ENCODE data around the gene RERE.
A peak's percentile ranks its signal among the peaks of the same experiment; 100 is the strongest.

Gene RERE

DNA sequence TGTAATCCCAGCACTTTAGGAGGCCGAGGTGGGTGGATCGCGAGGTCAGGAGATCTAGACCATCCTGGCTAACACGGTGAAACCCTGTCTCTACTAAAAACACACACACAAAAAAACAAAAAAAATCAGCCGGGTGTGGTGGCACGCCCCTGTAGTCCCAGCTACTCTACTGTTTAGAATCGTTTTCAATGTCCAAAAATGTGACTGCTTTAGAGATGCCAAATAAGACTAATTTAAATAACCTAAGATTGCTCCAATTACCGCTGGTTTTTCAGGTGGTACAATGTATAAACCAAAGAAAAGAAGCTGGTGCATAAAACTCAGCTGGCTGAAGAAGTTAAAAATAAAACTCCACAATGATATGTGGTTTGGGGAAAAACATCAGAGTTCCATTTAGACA is 132.0 kb downstream of the RERE start:
- H3K9me3 ChIP-seq: no peaks in the 10 kb centered on the region
- no peaks in the 10 kb centered on the region for H3K27me3 ChIP-seq (ENCODE audit: low read depth)
- H3K4me3 ChIP-seq: no peak overlapping the region
- H3K4me1 ChIP-seq: peaks cover 29% of the 10 kb centered on the region
- H3K36me3 ChIP-seq (replicated peaks): no peaks in the 10 kb centered on the region
- in situ Hi-C loops (cut with MboI; ENCODE audit: low sequenced_read_pairs): no loop called here
- DNase-seq (ENCODE audit: low spot score in 2 of 2): no peak

DNA sequence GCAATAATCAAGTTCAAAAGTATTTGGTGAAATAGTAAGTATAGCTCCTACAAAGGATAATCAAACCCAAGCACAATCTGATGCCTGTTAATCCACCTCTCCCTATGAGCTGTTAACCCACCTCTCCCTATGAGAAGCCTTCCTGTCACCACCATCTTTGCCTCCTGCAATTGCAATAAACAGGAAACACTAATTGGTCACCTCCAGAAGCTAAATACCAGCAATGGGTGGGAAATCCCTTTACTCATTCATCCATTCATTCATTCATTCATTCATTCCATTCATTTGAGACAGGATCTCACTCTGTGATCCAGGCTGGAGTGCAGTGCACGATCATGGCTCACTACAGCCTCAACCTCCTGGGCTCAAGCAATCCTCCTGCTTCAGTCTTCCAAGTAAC is 132.8 kb downstream of the RERE start:
- H3K27me3 ChIP-seq (ENCODE audit: low read depth): no peaks in the 10 kb centered on the region
- H3K4me1 ChIP-seq: peaks cover 31% of the 10 kb centered on the region
- DNase-seq (ENCODE audit: low spot score in 2 of 2): no peak
- no peaks in the 10 kb centered on the region for H3K9me3 ChIP-seq
- H3K36me3 ChIP-seq (replicated peaks): no peaks in the 10 kb centered on the region
- in situ Hi-C loops (cut with MboI; ENCODE audit: low sequenced_read_pairs): no loop called here
- no peak overlapping the region for H3K4me3 ChIP-seq

DNA sequence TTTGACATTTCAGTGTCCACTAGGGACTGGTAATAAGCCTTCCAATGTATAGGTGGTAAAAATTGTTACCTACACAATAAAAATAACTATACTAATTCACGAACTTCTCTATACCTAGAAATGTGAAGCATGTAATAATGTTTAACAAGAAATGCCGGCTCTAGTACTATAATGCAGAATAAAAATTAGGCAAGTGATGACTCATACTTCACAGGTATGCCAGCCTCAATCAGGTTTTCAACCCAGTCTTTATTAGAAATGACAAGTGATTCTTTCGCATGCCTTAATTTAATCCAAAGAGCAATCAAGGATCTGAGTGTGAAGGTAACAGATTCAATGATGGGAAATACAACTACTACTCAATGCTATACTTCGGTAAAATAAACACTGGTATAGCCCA is 134.9 kb downstream of the RERE start:
- Histone ChIP-seq H3K4me1 (peaks cover 26% of the 10 kb centered on the region), H3K36me3 (replicated peaks) (no peaks in the 10 kb centered on the region), H3K9me3 (no peaks in the 10 kb centered on the region), H3K27me3 (ENCODE audit: low read depth) (no peaks in the 10 kb centered on the region), H3K4me3 (no peak overlapping the region)
- in situ Hi-C loops (cut with MboI; ENCODE audit: low sequenced_read_pairs): no loop called here
- DNase-seq (ENCODE audit: low spot score in 2 of 2): no peak

DNA sequence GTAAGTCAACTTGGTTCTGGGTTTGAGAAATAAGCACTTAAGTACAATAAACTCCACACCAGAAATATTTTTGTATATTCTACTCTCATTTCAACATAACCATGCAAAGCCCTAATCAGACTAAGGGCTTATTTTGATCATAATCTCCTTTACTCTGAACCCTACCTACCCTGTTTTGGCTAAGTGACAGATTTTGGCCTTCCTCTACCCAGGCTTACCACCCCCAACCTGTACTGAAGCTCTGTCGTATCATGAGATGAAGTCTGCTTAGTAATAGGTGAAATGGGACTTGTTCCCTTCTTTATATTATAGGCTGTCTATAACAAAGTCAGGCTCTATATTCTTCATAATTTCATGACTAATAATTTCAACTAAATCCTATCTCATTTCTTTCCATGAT is 135.5 kb downstream of the RERE start:
- Histone ChIP-seq H3K27me3 (ENCODE audit: low read depth) (no peaks in the 10 kb centered on the region), H3K4me1 (peaks cover 21% of the 10 kb centered on the region), H3K9me3 (no peaks in the 10 kb centered on the region), H3K4me3 (no peak overlapping the region), H3K36me3 (replicated peaks) (no peaks in the 10 kb centered on the region)
- no peak for DNase-seq (ENCODE audit: low spot score in 2 of 2)
- in situ Hi-C loops (cut with MboI; ENCODE audit: low sequenced_read_pairs): no loop called here

DNA sequence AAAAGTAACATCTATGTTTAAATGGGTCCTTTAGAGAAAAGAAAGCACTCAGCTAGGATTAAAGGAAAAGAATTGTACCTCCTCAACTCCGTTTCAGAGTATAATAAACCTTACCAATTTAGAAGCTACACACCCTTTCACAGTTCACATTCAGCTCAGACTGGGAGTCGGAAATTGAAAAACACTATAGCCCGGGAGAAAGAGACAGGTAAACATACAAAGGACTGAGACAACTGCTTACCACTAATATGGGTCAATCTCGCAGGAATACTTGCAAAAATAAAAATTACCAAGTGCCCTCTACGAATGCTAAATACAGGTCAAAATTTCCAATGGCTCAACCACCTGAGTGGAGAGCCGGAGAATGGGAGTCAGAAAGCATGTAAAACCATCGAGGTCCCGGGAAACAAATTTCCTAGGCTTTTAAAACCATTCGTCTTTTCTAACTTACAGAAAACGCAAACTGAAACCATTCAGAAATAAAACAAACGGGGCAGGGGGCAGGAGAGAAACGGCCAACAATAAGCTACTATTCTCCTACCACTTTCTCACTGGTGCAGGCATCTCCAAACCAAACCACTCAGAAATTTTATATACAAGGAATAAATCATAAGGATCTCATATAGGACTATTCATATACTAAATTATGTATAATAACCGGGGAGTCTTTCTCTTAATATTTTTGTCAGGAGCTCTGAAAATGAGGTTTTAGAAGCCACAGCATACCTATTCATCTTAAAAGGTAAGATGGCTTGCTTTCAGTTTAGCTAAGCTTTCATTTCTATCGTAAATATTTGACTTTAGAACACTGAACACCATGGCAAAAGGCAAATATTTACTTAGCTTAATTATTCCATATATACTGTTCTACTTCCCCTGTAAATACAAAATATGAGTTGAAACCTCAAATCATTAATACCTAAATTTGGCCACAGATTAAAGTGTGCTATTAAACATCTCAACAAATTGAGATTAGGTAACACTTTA is 136.5 kb downstream of the RERE start:
- Histone ChIP-seq H3K4me3 (no peak overlapping the region), H3K9me3 (no peaks in the 10 kb centered on the region), H3K27me3 (ENCODE audit: low read depth) (no peaks in the 10 kb centered on the region), H3K4me1 (peaks cover 21% of the 10 kb centered on the region), H3K36me3 (replicated peaks) (no peaks in the 10 kb centered on the region)
- DNase-seq (ENCODE audit: low spot score in 2 of 2): peak in 1 of 2 experiments; percentile 34
- in situ Hi-C loops (cut with MboI; ENCODE audit: low sequenced_read_pairs): no loop called here

DNA sequence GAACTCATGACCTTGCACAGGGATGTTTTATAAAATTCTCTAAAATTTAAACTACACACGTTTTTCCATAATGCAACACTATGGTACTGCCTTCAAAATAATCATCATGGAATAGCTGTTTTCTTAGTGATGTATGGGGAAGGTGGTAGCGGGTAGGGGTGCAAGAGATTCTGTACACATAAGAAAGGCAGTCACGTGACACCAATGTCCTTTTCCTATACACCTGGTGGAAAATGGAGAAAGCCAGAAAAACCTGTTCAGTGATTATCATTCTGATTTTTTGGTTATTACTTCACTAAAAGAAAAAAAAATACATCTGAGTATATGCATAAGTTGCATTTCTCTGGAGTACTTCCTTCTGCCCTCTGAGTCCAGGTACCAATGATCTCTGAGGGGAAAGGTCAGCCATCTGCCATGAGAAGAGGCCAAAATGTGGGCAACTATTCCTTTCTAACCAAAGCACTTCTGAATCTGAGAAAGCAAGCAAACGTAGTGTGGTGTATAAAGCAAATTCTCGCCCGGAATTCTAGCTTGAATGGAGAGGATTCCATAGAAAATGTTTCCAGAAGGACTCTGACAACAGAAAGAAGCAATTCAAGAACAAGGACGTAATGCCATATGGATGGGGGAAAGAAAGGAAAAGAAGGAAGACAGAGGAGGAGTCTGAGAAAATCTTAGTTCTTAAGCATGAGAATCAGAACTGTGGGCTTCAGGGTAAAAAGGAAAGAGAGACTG is 137.3 kb downstream of the RERE start:
- H3K27me3 ChIP-seq (ENCODE audit: low read depth): no peaks in the 10 kb centered on the region
- no peaks in the 10 kb centered on the region for H3K9me3 ChIP-seq
- DNase-seq (ENCODE audit: low spot score in 2 of 2): no peak
- no peak overlapping the region for H3K4me3 ChIP-seq
- in situ Hi-C loops (cut with MboI; ENCODE audit: low sequenced_read_pairs): loop anchor here (10.0 kb wide), 1 partner anchor 115 kb away; no protein-coding TSS in a partner anchor
- no peaks in the 10 kb centered on the region for H3K36me3 ChIP-seq (replicated peaks)
- peaks cover 15% of the 10 kb centered on the region for H3K4me1 ChIP-seq

DNA sequence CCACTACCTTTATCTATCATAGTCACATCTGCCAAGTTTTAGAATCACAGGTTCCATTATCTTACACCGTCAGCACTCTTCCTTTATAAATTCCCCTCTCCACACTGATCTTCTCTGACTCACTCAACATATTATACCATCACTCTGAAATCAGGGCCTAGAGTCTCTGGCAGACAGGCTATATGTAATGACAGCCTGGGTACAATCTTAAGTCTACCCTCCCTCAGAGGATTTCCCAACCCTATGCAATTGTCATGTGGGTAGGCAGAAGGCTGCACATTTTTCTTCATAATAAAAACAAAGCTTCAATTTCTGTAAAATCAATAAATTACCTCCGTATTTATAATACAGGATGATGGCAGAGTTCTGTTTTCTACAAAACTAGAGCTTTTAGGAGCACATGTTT is 138.0 kb downstream of the RERE start:
- DNase-seq (ENCODE audit: low spot score in 2 of 2): no peak
- H3K36me3 ChIP-seq (replicated peaks): no peaks in the 10 kb centered on the region
- H3K9me3 ChIP-seq: no peaks in the 10 kb centered on the region
- no peaks in the 10 kb centered on the region for H3K27me3 ChIP-seq (ENCODE audit: low read depth)
- in situ Hi-C loops (cut with MboI; ENCODE audit: low sequenced_read_pairs): loop anchor here (10.0 kb wide), 1 partner anchor 115 kb away; no protein-coding TSS in a partner anchor
- no peak overlapping the region for H3K4me3 ChIP-seq
- H3K4me1 ChIP-seq: peaks cover 15% of the 10 kb centered on the region

DNA sequence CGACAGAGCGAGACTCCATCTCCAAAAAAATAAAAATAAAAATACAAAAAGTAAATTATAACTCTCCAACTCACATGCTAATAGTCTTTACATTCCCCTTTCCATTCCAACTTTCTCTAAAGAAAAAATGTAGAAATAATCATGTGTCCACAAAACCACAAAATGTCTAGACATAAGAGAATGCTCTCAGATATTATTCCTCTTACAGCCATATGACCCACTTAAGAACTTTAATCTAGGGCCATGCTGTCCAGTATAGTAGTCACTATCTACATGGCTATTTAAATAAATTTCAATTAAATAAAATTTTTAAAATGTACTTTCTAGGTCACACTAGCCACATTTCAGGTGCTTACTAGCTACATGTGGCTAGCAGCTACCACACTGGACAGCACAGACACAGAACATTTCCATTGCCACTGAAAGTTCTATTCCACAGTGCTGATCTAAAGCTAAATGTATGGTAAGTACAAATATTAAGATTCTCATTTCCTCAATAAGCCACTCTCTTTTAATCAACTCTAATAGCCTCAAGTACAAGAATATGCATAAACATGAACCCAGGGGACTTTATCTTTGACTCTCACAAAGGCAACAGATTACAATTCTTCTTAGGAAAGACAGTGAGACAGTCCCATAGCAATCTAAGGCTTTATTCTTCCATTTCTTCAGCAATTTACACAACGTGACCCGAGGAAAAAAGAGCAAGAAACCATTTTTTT is 138.6 kb downstream of the RERE start:
- no peak for DNase-seq (ENCODE audit: low spot score in 2 of 2)
- H3K27me3 ChIP-seq (ENCODE audit: low read depth): no peaks in the 10 kb centered on the region
- in situ Hi-C loops (cut with MboI; ENCODE audit: low sequenced_read_pairs): loop anchor here (10.0 kb wide), 1 partner anchor 114 kb away; no protein-coding TSS in a partner anchor
- H3K4me3 ChIP-seq: no peak overlapping the region
- H3K4me1 ChIP-seq: peaks cover 15% of the 10 kb centered on the region
- no peaks in the 10 kb centered on the region for H3K9me3 ChIP-seq
- H3K36me3 ChIP-seq (replicated peaks): no peaks in the 10 kb centered on the region

DNA sequence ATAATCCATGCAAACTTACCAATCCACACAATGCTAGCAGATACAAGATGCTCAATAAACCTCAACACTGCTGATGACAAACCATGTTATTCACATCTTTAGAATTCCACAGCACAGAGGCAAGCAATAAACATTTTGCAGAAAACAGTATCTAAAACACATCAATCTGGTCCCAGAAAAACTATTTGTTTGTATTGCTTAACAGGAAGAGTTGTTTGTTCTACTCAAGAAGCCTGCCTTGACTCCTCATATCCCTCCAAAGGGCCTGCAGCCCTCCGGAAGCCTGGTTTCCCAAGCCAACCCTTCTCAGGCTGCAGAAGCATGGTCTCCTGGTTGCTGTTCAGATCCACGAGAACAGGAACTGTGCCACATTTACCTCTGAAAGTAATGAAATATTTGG is 139.7 kb downstream of the RERE start:
- Histone ChIP-seq H3K36me3 (replicated peaks) (no peaks in the 10 kb centered on the region), H3K27me3 (ENCODE audit: low read depth) (no peaks in the 10 kb centered on the region), H3K4me1 (peaks cover 15% of the 10 kb centered on the region), H3K9me3 (no peaks in the 10 kb centered on the region), H3K4me3 (no peak overlapping the region)
- no peak for DNase-seq (ENCODE audit: low spot score in 2 of 2)
- in situ Hi-C loops (cut with MboI; ENCODE audit: low sequenced_read_pairs): loop anchor here (10.0 kb wide), 1 partner anchor 113 kb away; no protein-coding TSS in a partner anchor

DNA sequence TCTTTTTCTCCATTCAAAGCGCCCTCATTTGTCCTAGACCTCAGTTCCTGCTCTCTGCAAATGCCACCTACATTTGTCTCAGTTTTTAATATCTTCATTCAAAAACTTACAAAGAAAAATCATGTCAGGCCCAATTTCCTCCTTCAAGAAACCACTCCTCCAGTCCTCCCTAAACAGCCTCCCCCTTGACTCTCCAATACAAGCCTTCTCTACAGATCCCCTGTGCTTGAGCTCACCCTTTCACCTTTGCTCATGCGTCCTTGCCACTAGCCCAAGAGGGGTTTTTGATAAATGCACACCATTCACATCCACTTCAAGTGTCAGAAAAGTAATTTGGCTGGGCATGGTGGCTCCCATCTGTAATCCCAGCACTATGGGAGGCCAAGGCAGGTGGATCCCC is 140.6 kb downstream of the RERE start:
- H3K36me3 ChIP-seq (replicated peaks): no peaks in the 10 kb centered on the region
- H3K9me3 ChIP-seq: no peaks in the 10 kb centered on the region
- peaks cover 15% of the 10 kb centered on the region for H3K4me1 ChIP-seq
- H3K4me3 ChIP-seq: no peak overlapping the region
- H3K27me3 ChIP-seq (ENCODE audit: low read depth): no peaks in the 10 kb centered on the region
- in situ Hi-C loops (cut with MboI; ENCODE audit: low sequenced_read_pairs): loop anchor here (10.0 kb wide), 1 partner anchor 112 kb away; no protein-coding TSS in a partner anchor
- no peak for DNase-seq (ENCODE audit: low spot score in 2 of 2)

DNA sequence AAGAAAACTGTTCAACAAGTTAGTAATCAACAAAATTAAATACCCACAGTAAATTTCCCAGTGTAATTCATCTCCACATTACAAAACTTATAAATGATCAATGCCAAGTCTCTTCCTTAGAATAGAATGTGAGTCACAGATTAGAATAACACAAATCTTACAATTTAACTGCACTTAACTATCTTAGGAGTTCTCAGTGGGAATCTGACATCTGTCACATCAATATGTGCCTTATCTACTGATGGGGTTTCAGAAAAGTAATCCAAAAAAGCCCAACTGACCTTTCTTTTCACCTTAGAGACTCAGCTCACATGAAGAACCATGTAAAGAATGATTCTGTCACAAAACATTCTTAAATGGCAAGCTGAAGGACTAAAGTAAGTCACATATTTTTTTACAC is 141.4 kb downstream of the RERE start:
- Histone ChIP-seq H3K9me3 (no peaks in the 10 kb centered on the region), H3K27me3 (ENCODE audit: low read depth) (no peaks in the 10 kb centered on the region), H3K4me1 (peaks cover 10% of the 10 kb centered on the region), H3K4me3 (no peak overlapping the region), H3K36me3 (replicated peaks) (no peaks in the 10 kb centered on the region)
- DNase-seq (ENCODE audit: low spot score in 2 of 2): no peak
- in situ Hi-C loops (cut with MboI; ENCODE audit: low sequenced_read_pairs): loop anchor here (10.0 kb wide), 1 partner anchor 111 kb away; no protein-coding TSS in a partner anchor

DNA sequence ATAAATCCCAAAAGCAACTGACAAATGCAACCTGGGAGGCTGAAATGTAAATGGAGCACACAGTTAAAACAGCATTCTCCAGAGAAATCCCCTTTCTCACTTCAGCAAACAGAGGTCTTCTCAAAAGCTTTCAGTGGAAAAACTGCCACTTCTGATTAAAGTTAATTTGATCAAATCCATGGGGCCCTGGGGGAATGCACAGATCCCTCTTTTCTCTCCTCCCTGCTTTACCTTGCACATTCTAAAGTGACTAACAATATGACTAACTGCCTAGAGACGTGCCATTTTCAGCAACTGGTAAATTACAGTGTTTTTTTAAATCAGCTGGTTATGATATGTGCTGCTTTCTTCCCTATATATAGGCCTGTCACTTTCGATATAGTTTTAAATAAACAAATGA is 142.5 kb downstream of the RERE start:
- Histone ChIP-seq H3K27me3 (ENCODE audit: low read depth) (no peaks in the 10 kb centered on the region), H3K4me3 (no peak overlapping the region), H3K9me3 (no peaks in the 10 kb centered on the region), H3K36me3 (replicated peaks) (no peaks in the 10 kb centered on the region), H3K4me1 (peaks cover 4% of the 10 kb centered on the region)
- DNase-seq (ENCODE audit: low spot score in 2 of 2): no peak
- in situ Hi-C loops (cut with MboI; ENCODE audit: low sequenced_read_pairs): loop anchor here (10.0 kb wide), 1 partner anchor 110 kb away; no protein-coding TSS in a partner anchor

DNA sequence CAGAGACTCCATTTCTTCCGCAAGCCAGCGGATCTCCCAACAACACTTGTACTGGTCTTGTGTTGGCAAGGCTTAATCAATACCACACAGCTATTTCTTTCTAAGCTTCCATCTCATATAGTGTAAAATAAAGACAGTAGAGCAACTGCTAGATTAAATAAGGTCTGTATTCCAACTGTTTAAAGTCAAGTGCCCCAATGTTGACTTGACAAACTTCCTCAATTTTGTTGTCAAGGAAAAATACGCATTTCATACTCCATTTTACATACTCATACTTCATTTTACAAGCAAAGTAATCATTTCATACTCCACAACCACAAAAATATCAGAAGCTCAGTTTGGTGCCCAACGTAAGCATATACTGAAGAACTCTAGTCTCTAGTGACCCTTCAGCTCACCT is 143.0 kb downstream of the RERE start:
- Histone ChIP-seq H3K4me1 (peaks cover 4% of the 10 kb centered on the region), H3K9me3 (no peaks in the 10 kb centered on the region), H3K27me3 (ENCODE audit: low read depth) (no peaks in the 10 kb centered on the region), H3K36me3 (replicated peaks) (no peaks in the 10 kb centered on the region), H3K4me3 (no peak overlapping the region)
- in situ Hi-C loops (cut with MboI; ENCODE audit: low sequenced_read_pairs): loop anchor here (10.0 kb wide), 1 partner anchor 110 kb away; no protein-coding TSS in a partner anchor
- no peak for DNase-seq (ENCODE audit: low spot score in 2 of 2)
